DMS 273 (cell line): ENCODE data around the gene AHI1.

Experiments used
- DNase-seq: peaks from one replicate; lab custom pipeline; 2025; ENCODE audit not compliant: unreplicated experiment; lab: John Stamatoyannopoulos, UW

Gene AHI1

DNA sequence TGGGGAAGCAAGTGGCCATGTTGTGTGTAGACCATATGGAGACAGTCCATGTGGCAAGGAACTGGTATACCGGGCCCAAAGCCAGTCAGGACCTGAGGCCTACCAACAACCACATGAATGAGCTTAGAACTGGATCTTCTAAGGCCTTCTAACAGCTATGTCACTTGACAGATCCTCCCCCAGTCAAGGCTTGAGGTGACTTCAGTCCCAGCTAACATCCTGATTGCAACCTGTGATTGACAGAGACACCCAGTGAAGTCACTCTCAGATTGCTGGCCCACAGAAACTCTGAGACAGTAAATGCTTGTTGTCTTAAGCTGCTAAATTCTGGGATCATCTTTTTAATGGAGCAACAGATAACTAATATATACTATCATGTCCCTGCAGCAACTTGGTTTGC, 32.9 kb downstream of the AHI1 start:
- DNase-seq = no peak

DNA sequence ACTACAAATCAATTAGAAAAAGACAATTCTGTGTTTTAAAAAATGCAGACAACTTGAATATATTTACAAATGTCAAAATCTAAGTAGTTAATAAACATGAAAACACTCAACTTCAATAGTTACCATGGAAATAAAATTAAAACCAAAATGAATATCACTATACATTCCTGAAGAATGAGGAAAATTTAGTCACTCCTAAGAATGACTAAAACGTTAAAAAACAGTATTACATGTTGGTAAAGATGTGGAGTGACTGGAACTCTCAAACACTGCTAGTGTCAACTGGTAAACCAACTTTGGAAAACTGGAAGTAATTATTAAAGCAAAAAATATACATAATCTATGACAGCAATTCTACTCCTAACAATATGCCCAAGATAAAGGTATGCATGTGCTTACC, 36.3 kb downstream of the AHI1 start:
- DNase-seq = no peak

DNA sequence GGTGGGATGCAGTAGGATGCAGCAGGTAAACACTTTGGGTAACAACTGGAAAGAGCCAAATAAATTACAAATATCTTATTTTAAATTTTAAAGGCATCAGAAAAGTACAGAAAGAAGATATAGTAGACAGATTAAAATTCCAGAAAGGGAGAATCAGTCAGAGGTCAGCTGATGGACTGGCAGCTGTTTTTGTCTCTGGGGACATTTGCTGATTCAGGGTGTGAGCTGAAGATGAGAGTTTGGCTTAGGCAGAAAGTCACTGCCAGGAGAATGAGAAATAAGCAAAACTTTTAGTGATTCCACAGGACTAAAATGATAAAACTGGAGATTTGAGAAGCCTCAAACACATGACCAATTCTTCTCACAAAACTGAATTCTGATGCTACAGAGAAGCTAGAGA, 39.5 kb downstream of the AHI1 start:
- DNase-seq = no peak

DNA sequence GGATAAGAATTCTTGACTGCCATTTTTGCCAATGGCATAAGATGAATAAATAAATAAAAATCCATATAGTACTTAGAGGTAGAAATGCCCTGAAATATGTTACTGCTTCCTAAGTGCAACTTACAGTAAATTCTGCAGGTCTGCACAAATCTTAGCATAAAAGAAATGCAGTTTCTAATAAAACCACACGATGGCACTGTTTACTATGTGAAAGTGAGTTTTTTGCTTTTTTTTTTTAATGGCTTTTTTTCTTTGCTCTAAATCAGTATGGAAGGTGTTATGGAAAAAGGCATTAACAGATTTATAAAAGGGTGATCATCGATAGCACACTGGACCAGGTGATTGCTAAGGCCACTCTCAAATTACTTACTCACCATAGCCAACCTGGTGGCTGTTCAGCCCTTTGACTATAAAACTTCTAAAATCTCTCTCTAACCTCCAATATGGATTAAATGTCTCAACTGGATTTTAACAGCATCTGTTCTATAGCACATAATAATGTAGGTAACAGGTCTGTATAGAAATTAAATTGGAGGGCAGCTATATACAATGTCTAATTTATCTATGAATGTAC, 45.8 kb downstream of the AHI1 start:
- DNase-seq = peak; percentile 58

DNA sequence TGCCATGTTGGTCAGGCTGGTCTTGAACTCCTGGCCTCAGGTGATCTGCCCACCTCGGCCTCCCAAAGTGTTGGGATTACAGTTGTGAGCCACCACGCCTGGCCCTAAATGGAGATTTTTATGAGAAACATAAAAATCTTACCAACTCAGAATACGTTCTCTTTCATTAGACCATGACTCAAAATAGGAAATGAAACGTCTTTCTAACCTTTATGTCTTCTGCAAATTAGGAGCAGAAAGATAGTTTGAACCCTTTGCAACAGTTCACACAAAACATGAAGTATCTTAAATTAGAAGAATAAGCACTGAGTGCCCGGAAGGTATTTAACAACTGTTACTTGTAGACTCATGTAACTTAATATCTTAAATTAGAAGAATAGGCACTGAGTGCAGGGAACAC, 48.3 kb downstream of the AHI1 start:
- DNase-seq = no peak

DNA sequence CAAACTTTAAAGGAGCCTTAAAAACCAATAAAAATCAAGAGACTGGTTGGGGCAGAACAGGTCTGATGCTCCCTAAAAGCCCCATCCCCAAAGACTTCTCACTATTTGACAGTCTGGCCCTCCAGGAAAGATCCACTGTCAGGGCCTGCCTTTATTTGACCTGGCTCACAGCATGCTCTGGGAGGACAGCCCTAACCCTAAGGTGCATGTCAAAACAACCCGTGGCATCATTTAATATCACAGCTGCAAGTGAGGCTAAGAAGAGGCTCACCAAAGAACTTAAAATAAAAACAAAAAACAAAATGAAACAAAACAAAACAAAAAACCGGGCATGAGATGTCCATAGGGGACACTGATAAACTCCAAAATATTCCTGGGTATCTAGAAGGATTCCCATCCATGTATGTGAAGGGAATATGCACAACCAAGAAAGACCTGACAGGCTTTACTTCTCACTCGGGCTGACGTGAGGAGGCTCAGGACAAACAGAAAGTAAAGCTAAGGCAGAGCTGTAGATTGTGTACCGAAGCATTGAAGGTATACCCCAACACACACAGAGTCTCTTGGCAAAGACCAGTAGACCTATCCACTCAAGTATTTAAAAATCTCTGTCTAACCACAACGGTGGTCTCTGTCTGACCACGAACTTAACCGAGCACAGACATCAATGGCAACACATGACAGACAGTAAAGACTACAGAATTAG, 57.3 kb downstream of the AHI1 start:
- no peak for DNase-seq

DNA sequence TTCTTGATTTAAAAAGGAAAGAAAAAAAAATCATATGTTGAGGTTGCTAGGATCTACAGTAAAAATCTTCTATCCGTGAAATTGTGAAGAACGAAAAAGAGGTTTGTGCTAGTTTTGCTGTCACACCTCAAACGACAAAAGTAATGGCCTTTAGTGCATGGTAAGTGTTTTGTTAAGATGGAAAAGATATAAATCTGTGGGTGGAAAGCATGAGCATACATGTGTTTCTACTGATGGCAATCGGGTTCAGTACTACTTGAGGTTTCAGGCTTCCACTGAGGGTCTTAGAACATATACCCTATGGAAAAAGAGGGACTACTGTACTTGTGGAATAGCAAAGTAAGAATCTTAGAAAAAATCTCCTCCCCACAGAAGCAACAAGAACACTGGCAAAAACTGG, 58.0 kb downstream of the AHI1 start:
- DNase-seq = no peak

DNA sequence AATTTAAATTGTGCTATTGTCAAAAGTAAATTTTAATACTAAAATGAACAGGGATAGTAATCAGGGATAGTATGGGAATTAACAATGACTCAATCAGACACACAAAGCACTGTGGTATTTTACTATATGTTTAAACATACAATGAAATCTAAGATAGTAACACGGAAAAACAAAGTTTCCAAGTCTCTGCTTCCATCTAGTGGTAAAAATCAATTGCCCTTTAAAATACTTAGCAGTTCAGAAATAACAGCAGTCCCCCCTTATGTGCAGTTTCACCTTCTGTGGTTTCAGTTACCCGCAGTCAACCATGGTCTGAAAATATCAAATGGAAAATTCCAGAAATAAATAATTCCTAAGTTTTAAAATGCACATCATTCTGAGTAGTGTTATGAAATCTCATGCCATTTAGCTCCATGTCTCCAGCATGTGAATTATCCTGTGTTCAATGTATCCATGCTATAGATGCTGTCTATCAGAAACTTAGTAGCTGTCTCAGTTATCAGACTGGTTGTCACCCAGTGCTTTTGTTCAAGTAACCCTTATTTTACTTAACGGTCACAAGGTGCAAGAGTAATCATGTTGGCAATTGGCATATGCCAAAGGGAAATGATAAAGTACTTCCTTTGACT, 58.5 kb downstream of the AHI1 start:
- peak; percentile 49 for DNase-seq

DNA sequence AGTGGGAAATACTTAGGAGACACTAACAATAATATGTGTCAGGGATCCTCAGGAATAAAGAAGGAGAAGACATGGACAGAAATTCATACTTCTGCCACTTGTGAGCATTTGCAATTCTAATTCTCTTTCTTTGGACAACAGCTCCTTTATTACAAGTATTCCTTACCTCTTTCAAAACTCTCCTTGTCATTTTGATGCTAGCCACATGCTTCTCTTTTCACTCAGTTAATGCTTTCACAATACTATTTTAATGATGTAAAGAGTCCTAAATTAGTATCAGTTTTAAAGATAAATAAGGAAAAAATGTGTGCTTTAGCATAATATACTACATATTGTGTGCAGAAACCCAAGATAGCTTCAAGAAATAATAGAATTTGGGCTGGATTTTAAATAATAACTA, 62.5 kb downstream of the AHI1 start:
- no peak for DNase-seq

DNA sequence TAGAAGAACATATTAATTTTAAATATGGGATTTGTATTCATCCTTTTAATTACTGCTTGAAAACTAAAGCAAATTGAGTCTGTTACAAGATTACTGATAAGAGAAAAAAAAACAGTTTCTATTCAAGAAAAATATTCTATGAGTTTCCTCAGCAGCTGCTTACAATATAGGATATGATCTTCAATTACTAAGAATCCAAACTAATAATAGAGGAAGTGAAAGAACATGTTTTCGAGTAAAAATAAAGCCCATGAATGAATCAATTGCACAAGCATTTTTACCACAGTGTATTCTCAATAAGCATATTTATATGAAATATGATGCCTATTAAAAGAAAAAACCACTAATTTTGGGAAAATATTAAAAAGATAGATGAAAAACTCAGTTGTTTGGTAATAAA, 63.4 kb downstream of the AHI1 start:
- DNase-seq = no peak

DNA sequence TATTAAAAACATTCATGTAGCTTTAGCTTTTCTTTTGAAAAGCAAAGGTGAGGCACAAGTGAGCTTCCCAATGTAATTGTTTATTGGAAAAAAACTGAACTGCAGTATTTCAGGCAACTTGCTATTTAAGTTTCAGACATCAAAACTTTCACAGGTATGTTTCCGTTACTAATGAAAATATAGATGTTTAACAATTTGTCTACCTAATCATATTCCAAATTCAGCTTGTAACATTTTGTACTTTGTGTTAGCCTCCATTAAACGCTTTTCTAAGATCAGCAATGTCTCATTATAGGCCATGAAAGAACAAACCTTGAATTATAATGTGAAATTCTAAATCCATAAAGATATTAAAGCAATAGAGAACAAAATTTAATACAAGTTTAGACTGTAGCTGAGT, 69.5 kb downstream of the AHI1 start:
- DNase-seq = no peak

DNA sequence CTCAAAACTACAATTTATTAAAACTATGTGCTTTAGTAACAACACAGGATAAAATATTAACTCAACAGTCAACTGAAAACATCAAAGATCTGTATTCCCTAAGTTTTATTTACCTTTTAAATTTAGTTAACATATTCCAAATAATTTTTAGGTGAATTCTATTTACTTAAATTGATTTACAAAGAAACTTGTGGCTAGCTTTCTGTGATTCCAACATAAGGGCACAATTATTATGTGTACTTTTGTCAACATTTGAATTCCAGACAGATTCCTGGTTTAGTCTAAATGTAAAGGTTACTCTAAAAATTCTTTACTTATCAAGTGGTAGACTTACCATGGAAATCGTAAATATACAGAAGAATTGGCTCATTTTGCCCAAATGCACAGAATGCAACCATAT, 70.7 kb downstream of the AHI1 start:
- DNase-seq = no peak

DNA sequence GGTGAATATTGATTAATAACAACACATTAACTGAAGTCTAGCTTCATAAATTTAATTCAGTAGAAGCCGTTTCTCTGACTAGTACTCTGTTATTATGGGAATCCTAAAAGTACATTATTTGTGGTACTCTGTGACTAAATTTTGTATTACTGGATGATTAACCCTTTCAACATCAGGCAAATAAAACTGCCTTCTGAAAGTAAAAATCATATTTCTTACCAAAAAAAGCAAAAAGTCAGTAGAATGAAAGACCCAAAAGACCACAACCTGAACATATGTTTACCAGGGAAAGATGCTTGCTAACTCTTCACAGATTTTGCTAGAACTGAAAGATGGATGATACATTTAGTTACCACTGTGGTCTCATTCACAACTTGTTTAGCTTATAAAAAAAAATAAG, 73.2 kb downstream of the AHI1 start:
- no peak for DNase-seq

DNA sequence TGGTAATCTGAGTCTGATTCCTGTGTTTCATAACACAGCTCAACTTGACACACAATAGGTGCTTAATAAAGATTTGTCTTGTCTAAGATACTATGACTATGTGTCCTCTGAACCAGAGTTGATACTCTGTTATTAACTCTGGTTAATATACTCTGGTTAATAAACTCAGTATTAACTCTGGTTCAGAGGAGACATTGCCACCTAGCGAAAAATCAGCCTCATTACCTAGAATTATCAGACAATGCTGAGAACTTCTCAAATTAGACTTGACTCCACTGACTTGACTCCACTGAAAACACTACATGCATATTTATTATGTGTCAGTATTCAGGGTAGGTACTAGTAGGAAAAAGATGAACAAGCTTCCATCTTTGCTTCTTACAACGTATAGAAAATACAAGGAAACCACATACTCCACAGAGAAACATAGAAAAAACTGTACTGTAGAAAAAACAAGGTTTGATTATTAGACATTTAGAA, 73.9 kb downstream of the AHI1 start:
- peak; percentile 66 for DNase-seq

DNA sequence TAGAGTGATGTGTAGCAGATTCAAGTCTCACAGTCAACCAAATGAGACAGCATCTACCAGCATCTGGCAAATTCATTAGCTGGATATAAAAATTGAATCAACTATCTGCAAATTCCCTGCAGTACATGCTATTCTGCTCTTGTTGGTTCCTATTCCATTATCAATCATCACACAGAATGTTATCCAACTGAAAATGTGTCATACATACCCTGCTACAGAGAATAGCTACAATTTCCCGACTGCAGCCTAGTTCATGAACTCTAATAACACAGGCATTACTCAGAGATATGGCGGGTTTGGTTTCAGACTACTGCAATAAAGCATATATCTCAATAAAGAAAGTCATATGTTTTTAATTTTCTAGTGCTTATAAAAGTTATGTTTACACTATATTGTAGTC, 78.4 kb downstream of the AHI1 start:
- DNase-seq = no peak

DNA sequence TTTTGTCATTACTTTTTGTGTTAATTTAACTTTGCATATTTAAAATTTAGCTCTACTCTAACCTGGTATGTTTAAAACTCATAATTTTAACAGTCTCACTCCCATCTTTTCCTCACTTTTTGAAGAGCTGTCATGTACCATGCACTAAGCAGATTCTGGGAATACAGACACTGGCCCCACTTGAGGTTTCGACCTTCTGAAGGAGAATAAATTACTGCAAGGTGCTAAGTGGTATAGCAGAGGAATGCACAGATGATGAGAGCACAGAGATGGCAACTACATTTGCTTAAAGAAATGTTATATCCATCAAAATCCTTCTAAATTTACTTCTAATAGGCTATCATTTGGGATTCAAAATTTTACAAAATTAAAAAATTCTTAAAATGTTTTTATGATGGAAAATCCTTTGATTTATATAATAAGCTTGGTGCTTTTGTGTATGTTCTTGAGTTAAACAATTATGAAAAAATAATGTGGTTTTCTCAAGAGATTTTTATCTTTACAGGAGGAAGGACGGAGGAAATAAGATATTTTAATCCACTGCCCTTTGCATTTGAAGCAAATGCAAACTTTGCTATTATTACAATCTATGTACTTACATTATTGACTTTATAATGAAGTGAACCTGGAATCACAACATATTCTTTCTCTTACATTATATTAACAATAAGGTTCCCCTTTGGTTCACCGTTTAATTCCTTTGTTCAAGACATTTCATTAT, 79.3 kb downstream of the AHI1 start:
- DNase-seq = no peak

DNA sequence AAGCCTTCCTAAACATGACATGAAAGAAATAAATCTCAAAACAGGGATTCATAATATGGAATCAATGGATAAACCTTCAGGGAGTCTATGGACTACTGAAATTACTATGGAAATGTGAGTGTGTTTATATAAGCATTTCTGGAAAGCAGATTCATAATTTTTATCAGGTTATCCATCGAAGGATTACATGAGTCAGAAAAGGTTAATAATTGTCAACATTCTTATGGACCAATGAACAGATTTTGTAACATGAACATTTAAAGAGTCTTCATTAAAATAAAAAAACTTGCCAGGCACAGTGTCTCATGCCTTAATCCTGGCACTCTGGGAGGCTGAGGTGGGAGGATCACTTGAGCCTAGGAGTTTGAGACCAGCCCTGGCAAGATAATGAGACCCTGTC, 84.8 kb downstream of the AHI1 start:
- DNase-seq = no peak

DNA sequence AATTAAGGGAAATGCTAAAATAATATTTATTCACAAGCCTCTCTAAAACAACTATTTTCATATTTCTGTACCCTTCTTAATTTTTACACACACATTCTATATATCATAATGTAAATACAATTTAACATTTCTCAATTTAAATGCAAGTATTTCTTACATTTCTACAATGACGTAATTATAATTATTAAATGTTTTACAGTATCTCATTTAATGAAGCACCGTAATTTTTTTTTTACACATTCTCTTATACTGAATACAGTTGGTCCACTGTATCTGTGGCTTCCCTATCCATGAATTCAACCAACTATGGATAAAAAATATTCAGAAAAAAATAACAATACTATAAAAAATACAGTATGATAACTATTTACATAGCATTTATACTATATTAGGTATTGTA, 85.7 kb downstream of the AHI1 start:
- no peak for DNase-seq

DNA sequence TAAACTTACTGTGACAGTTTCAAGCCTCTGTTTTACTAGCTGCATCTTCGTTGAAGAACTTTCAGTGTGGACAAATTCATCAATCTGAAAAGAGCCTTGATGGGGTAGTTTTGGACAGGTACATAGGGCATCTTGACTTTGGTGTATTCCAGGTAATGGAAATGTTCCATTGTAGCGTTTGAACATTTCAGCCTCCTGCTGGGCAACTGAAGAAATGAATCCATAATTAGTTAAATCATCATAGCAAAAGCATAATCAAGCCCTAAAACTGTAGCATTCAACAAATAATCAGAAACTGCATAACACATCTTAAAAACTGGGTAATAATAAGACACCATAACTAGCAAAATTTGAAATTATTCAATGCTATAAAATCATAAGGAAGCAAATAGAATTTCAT, 86.2 kb downstream of the AHI1 start:
- DNase-seq = peak; percentile 1

DNA sequence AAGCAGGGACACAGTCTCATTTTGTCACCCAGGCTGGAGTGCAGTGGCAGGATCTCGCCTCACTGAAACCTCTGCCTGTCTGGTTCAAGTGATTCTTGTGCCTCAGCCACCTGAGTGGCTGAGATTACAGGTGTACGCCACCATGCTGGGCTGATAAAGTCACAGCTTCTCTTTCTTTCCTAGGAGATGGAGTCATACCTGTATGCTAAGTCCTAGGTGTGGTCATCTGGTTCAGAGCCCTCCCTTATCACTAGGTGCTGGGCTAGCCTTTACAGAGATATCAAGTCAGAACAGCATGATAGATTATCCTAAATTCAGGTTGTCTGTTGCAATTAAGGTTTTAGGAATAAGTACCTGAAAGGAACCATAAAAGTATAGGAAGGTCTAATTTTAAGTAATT, 86.7 kb downstream of the AHI1 start:
- DNase-seq = no peak

DNA sequence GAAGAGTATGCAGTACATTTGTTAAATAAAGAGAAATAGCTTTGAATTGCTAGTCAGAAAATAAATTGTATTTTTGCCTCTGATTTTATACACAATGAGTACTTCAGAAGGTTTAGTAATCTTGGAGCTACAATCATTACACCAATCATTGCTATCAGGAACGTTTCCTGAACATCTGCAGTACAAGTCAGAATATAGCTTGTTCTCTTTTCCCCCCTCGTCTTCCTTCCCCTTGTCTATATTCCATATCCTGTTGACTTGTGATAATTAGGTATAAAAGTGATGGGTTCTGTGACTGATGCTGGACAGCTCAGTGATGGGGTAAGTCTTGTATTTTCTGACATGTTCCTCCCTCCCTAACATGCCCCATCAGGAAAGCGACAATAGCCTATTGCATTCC, 94.0 kb downstream of the AHI1 start:
- DNase-seq = no peak

DNA sequence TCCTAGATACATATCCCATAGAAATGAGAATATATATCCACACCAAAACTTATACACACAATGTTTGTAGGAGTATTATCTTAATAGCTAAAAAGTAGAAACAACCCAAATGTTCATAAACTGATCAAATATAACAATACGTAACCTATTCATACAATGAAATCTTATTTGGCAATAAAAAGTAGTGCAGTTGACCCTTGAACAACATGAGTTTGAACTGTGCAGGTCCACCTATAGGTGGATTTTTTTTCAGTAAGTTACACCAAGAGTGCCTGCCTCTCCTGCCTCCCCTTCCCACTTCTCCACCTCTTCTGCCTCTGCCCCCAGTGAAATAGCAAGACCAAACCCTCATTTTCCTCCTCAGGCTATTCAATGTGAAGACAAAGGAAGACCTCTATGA, 95.2 kb downstream of the AHI1 start:
- no peak for DNase-seq
